CMK (cell line): ENCODE results near the gene CELA3A.
"Not testable (repeated sequence)": the region's sequence is repeated elsewhere in the genome, so short reads cannot be mapped to it uniquely, and the experiment has no call there.

Source experiments
- DNase-seq: peaks from one replicate; pipeline ENCODE4 v3.0.0-alpha.2; 2010; ENCODE audit warnings: low read depth

Gene CELA3A

DNA sequence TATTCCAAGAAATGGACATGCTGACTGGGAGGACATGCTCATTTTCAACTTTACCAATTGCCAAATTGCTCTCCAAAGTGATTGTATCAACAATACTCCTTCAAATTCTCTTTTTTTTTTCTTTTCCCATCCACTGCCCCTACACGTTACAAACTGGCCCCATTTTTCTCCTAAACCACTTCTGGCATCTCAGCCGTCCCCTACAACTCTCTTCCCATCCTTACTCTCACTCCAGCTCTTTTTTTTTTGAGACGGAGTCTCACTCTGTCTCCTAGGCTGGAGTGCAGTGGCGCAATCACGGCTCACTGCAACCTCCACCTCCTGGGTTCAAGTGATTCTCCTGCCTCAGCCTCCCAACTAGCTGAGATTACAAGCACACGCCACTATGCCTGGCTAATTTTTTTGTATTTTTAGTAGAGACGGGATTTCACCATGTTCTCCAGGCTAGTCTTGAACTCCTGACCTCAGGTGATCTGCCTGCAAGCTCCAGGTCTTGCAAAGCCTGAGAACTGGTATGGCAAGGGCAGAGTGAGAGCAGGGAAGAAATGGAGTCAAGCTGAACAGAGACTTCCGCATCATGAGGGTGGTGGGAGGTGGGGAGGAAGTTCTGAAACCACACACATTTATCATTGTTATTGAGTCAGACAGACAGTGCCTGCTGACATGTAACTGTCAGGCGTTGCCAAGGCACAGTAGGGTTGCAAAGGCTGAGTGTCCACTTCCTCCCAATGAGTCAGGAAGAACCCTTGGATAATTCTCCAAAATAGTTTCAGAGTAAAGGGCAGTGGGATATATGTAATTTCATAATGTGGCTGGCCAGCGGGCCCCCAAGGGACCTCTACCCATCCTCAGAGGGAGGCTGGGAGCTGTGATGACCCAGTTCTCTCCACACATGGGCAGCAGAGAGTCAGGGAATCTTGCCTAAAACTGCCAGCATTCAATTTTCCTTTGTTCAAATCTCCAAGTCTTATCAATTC is 17.4 kb downstream of the CELA3A start:
- DNase-seq: no peak

- no peak for DNase-seq
Measured at GRCh38 chr1:22021061-22021460, 19.6 kb downstream of the CELA3A start.

- peak; percentile 74 for DNase-seq
Measured at GRCh38 chr1:22024485-22025367, 23.3 kb downstream of the CELA3A start.

DNA sequence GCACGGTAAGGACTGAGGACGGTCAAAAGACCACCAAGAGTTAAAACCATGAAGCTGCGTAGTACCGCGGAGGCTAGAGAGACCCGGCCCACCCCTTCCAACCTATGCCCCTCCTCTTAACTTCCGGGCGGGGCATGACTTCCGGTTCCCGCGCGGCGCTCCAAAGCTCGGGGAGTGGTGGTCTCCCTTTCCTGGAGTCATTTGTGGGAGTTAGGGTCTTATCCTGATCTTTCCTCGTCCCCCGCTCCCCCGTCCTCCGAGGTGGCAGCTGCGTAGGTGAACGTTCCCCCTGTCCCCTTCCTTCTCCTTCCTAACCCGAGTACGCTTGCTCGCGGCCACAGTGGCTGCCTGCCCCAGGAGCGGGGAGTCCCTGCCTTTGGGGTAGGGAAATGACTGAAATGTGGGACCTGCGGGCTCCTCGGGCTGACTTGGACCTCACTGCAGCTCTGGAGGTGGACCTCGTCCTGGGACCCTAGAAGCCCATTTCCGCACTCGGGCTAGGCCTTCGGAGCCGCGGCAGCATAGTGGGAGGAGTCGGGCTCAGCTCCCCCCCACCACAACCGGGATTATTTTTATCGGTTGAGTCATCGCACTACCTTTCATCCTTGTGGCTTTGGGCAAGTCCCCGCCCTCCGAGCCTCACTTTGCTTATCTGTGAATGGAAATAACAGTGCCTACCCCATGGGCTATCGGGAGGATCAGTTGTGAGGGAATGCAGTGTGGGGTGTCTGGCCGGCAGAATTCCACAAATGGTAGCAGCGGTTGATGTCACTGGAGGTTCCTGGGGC is 24.1 kb downstream of the CELA3A start:
- DNase-seq: peak; percentile 95

DNA sequence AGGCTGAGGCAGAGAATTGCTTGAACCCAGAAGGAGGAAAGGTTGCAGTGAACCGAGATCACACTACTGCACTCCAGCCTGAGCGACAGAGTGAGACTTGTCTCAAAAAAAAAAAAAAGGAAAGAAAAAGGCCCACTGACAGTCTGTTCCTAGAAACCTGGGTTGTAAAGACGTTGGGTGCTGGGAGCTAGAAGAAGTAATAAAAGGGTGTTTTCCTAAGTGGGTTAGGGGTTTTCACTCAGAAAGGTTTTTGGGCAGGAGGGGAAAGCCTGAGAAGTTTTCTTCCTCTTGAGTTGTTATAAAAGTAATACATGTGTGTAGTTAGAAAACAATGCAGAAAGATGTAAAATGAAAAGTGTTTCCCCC is 25.4 kb downstream of the CELA3A start:
- DNase-seq: no peak

- DNase-seq: no peak
Measured at GRCh38 chr1:22030057-22030456, 28.6 kb downstream of the CELA3A start.

DNA sequence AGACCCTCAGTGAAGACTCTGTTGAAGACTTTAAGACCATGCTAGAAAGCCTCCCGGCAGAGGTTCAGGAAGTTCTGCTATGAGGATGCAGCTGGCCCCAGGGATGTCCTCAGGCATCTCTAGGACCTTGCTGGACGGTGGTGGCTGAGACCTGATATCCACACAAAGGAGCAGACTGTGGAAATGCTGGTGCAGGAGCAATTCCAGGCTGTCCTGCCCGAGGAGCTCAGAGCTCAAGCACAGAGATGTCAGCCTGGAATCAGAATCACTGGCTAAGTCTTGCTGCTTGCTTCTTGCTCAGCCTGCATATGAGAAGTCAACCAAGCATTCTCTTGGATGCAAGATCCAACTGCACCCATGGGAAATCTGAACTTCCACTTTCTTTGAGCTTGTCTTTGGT is 29.0 kb downstream of the CELA3A start:
- DNase-seq: no peak

DNA sequence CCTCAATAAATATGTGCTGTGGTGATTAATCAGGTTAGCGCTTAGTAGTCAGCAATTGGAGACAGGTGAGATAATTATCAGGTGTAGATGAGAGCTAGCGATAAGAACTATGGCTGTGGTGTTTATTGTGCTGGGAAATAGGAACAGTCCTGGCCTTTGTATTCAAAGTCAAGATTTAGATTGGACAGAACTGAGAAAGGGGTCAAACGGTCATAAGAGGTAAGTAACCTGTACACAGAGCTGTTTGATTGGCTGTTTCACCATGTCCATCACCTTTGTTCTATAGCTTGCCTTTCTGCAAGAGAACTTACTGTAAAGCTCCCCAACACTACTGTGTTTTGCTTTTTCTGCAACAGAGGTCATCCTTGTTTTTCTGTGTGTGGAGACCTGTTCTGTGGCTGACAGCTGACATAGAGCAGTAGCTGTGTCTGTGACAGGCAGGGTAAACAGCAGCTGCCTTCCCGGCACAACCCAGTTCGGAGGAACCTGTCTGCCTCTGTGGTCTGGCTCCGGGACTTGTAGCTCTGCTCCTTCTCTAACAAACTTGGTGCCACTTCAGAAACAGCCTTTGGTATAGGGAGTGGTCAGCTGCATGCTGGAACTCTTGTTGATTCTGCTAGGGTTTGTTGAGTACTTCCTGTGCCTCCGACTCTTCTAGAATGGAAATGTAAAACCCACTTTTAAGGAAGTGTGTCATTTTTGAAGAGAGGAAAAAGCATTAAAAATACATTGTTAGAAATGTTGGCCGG is 29.9 kb downstream of the CELA3A start:
- DNase-seq: no peak

DNA sequence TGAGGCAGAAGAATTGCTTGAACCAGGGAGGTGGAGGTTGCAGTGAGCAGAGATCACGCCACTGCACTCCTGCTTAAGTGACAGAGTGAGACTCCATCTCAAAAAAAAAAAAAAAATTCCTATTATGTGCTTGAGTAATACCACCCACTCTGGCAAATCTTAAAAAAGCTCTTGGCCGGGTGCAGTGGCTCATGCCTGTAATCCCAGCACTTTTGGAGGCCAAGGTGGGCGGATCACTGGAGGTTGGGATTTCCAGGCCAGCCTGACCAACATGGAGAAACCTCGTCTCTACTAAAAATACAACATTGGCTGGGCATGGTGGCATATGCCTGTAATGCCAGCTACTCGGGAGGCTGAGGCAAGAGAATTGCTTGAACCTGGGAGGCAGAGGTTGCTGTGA is 33.4 kb downstream of the CELA3A start:
- not testable (repeated sequence) for DNase-seq

GRCh38 chr1:22037520-22037919 is 36.1 kb downstream of the CELA3A start:
- DNase-seq: no peak

GRCh38 chr1:22038036-22038435 is 36.6 kb downstream of the CELA3A start:
- DNase-seq: no peak

DNA sequence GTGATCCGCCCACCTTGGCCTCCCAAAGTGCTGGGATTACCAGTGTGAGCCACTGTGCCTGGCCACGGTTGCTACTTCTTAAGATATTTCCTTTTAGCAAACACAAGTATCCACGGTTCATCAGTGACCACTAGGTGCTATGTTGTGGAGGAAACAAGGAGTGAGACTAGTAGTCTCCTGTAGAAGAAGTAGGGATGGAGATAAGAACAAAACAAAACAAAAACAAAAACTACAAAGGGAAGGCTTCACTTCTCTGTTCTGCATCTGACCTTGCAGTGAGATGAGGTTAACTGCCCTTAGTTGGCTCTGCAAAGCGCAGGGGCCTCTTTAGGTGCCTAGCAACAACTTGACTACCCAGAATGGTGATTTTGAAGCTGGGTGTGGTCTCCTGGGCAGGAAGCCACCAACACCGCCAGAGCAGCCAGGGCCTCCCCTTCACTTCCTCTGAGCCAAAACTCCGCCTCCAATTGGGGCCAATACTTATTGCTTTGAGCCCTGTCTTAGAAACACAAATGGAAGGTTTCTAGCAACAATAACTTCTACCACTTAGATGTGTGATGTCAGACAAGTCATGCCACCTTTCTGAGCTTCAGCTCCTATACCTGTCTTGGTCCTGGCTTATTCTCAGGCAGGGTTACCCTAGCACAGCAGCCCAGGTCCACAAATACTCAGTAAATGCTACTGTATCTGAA is 38.3 kb downstream of the CELA3A start:
- peak; percentile 91 for DNase-seq

DNA sequence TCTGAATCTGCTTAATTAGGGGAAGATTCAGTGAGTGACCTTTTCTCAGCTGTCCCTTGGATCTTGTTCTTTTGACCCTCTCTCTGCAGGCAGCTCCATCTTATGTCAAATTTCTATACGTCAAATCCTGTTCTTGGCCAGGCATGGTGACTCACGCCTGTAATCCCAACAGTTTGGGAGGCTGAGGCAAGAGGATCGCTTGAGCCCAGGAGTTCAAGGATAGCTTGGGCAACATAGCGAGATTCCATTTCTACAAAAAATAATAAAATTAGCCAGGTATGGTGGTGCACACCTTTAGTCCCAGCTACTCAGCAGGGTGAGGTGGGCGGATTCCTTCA is 38.8 kb downstream of the CELA3A start:
- DNase-seq: no peak

DNA sequence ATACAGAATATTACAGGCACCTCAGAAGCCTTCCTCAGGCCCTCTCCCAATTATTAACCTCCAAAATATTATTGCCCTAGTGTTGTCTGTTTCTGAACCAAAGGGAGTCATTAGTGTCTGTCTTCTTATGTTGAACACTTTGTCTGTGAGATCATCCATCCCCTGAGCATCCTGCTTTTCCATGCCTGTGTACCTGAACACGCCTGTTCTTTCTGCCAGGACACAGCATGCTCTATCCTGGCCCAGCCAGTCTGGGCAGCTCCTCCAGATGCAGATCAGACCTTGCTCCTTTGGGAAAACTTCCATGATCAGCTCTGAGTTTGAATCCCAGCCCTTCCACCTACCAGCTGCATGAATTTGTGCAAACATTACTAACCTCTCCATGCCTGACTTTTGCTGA is 40.0 kb downstream of the CELA3A start:
- DNase-seq: no peak

GRCh38 chr1:22043198-22043769 is 41.8 kb downstream of the CELA3A start:
- DNase-seq: no peak

GRCh38 chr1:22044690-22045420 is 43.4 kb downstream of the CELA3A start:
- DNase-seq: no peak

- DNase-seq: no peak
Measured at GRCh38 chr1:22045604-22046228, 44.3 kb downstream of the CELA3A start.

DNA sequence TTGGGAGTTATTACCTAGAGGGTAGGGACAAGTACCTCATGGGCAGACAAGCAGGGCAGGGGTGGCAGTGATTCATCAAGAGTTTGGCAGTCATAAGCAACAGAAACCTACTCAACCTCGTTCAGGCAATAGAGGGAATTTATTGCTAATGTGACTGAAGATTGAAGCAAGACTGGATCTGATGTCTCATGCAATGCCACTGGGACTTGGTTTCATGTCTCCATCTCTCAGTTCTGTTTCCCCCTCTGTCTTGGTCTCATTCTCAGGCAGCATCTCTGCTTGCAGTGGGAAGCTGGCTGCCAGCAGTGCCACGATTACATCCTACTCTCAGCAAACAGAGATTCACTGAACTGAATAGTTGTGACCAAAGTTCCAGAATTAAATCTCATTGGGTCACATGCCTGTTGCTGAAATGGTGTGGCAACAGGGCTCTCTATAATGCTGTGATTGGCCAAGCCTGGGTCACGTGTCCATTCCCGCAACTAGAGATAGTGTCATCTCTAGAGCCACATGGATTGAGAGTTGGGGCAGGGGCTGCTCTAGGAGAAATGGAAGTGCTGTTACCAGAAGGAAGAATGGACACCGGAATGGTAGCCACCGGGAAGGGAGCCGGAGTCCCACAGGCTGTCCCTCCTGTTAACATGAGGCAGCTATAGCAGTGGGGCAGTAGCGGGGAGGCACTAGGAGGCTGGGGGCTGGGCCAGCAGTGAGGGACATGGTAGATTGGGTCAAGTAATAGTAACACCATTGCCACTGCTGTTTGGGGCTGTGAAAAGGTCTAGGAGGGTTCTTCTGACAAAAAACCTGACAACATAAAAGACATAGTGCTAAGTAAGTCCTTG is 47.1 kb downstream of the CELA3A start:
- no peak for DNase-seq
